H9 (cell line): ENCODE data around the gene SYTL1. TPM values are rescaled to one million over a fixed set of nuclear protein-coding genes. Genes with fewer than 3 reads are reported as not detected.

ENCODE experiments used
- DNase-seq: peaks from one replicate; pipeline ENCODE4 v3.0.0-alpha.2; 2017
- H2AFZ ChIP-seq: one replicate; pipeline ENCODE4 v1.6.1; 2013; ENCODE audit warnings: mild to moderate bottlenecking, low read length, control low read depth, moderate library complexity
- H2AK5ac ChIP-seq: 2 replicates; pipeline ENCODE4 v1.6.1; 2013; ENCODE audit warnings: low read length, control low read depth, mixed read lengths; ENCODE audit not compliant: insufficient read length
- H2BK120ac ChIP-seq: one replicate; pipeline ENCODE4 v1.6.1; 2013; ENCODE audit warnings: low read depth, mild to moderate bottlenecking, low read length, control low read depth, inconsistent platforms; ENCODE audit not compliant: poor library complexity, severe bottlenecking
- H2BK12ac ChIP-seq: 2 replicates; pipeline ENCODE4 v1.6.1; 2013; ENCODE audit warnings: low read length, control low read depth, mixed read lengths, low read depth; ENCODE audit not compliant: insufficient read length
- H2BK15ac ChIP-seq: 2 replicates; pipeline ENCODE4 v1.6.1; 2013; ENCODE audit warnings: low read depth, low read length, control low read depth
- H2BK20ac ChIP-seq: one replicate; pipeline ENCODE4 v1.6.1; 2013; ENCODE audit warnings: low read depth, mild to moderate bottlenecking, low read length, control low read depth, inconsistent platforms; ENCODE audit not compliant: poor library complexity, severe bottlenecking
- H2BK5ac ChIP-seq: 2 replicates; pipeline ENCODE4 v1.6.1; 2013; ENCODE audit warnings: low read length, control low read depth, mixed read lengths; ENCODE audit not compliant: insufficient read length
- H3K14ac ChIP-seq: 2 replicates; pipeline ENCODE4 v1.6.1; 2013; ENCODE audit warnings: low read length, control low read depth; ENCODE audit not compliant: insufficient read depth
- H3K18ac ChIP-seq: 2 replicates; pipeline ENCODE4 v1.6.1; 2013; ENCODE audit warnings: low read depth, mild to moderate bottlenecking, mixed read lengths, low read length, control low read depth; ENCODE audit not compliant: insufficient read length
- H3K23ac ChIP-seq: 2 replicates; pipeline ENCODE4 v1.6.1; 2013; ENCODE audit warnings: low read length, control low read depth, mixed read lengths, low read depth; ENCODE audit not compliant: insufficient read length
- H3K23me2 ChIP-seq: 2 replicates; pipeline ENCODE4 v1.6.1; 2013; ENCODE audit warnings: low read depth, mild to moderate bottlenecking, mixed read lengths, low read length, control low read depth; ENCODE audit not compliant: insufficient read length, poor library complexity, severe bottlenecking
- H3K27ac ChIP-seq: 2 replicates; pipeline ENCODE4 v1.5.1; 2013; ENCODE audit warnings: low read length, control low read depth, mixed read lengths, low read depth; ENCODE audit not compliant: insufficient read length
- H3K27me3 ChIP-seq: 2 replicates; pipeline ENCODE4 v1.6.1; 2013; ENCODE audit warnings: low read length, control low read depth, inconsistent platforms; ENCODE audit not compliant: insufficient read depth
- H3K4ac ChIP-seq: 2 replicates; pipeline ENCODE4 v1.6.1; 2013; ENCODE audit warnings: low read depth, mild to moderate bottlenecking, control low read depth, inconsistent platforms, low read length, moderate library complexity
- H3K4me1 ChIP-seq: 2 replicates; pipeline ENCODE4 v1.6.1; 2013; ENCODE audit warnings: low read length, control low read depth, inconsistent platforms; ENCODE audit not compliant: insufficient read depth
- H3K4me2 ChIP-seq: 2 replicates; pipeline ENCODE4 v1.6.1; 2013; ENCODE audit warnings: low read length, control low read depth, mixed read lengths; ENCODE audit not compliant: insufficient read length, insufficient read depth
- H3K56ac ChIP-seq: 2 replicates; pipeline ENCODE4 v1.6.1; 2013; ENCODE audit warnings: low read depth, mild to moderate bottlenecking, mixed read lengths, low read length, control low read depth; ENCODE audit not compliant: insufficient read length
- H3K79me1 ChIP-seq: 2 replicates; pipeline ENCODE4 v1.6.1; 2013; ENCODE audit warnings: low read depth, mild to moderate bottlenecking, moderate library complexity, low read length, control low read depth, inconsistent platforms; ENCODE audit not compliant: insufficient read depth, poor library complexity, severe bottlenecking
- H3K79me2 ChIP-seq: 2 replicates; pipeline ENCODE4 v1.6.1; 2013; ENCODE audit warnings: low read length, control low read depth, inconsistent platforms; ENCODE audit not compliant: insufficient read depth
- H3K9ac ChIP-seq: 2 replicates; pipeline ENCODE4 v1.6.1; 2013; ENCODE audit warnings: low read length, control low read depth, mixed read lengths; ENCODE audit not compliant: insufficient read length; ENCODE audit errors: extremely low read depth
- H3K9me3 ChIP-seq: one replicate; pipeline ENCODE4 v1.6.1; 2013; ENCODE audit warnings: low read depth, low read length, inconsistent platforms; ENCODE audit not compliant: control insufficient read depth
- H3T11ph ChIP-seq: one replicate; pipeline ENCODE4 v1.6.1; 2013; ENCODE audit warnings: mild to moderate bottlenecking, low read length, control low read depth, inconsistent platforms
- H4K20me1 ChIP-seq: one replicate; pipeline ENCODE4 v1.6.1; 2013; ENCODE audit not compliant: control insufficient read depth, insufficient read length, insufficient read depth
- H4K5ac ChIP-seq: 2 replicates; pipeline ENCODE4 v1.6.1; 2013; ENCODE audit warnings: low read depth, mild to moderate bottlenecking, mixed read lengths, low read length, control low read depth; ENCODE audit not compliant: insufficient read length
- H4K8ac ChIP-seq: replicated peaks from 2 replicates; pipeline ENCODE4 v1.6.1; 2013; ENCODE audit warnings: low read length, control low read depth, mixed read lengths, low read depth; ENCODE audit not compliant: insufficient read length
- H4K91ac ChIP-seq: 2 replicates; pipeline ENCODE4 v1.6.1; 2013; ENCODE audit warnings: low read depth, mild to moderate bottlenecking, moderate library complexity, mixed read lengths, low read length, control low read depth; ENCODE audit not compliant: insufficient read length
- H3K27ac Mint-ChIP-seq, 3 experiments: 2 replicates in 2 of 3; 3 replicates in 1 of 3; pipeline ENCODE4 v1.8.0; 2020 to 2021; ENCODE audit warnings: mixed read lengths in 3 of 3, mild to moderate bottlenecking in 1 of 3, moderate library complexity in 1 of 3
- H3K27me3 Mint-ChIP-seq: 2 replicates; pipeline ENCODE4 v1.8.0; 2021; ENCODE audit warnings: low read depth, mild to moderate bottlenecking, moderate library complexity, mixed read lengths
- H3K36me3 Mint-ChIP-seq, 3 experiments: 2 replicates in 2 of 3; 3 replicates in 1 of 3; pipeline ENCODE4 v1.8.0; 2020 to 2021; ENCODE audit warnings: low read depth in 3 of 3, mixed read lengths in 3 of 3; ENCODE audit not compliant: insufficient read depth in 1 of 3
- H3K4me1 Mint-ChIP-seq, 2 experiments: 2 replicates each; pipeline ENCODE4 v1.8.0; 2020; ENCODE audit warnings: mixed read lengths in 2 of 2
- H3K4me3 Mint-ChIP-seq, 2 experiments: 2 replicates in 1 of 2; 3 replicates in 1 of 2; pipeline ENCODE4 v1.8.0; 2020 to 2021; ENCODE audit warnings: mild to moderate bottlenecking in 2 of 2, mixed read lengths in 2 of 2, moderate library complexity in 1 of 2
- H3K9me3 Mint-ChIP-seq, 2 experiments: 2 replicates in 1 of 2; 3 replicates in 1 of 2; pipeline ENCODE4 v1.8.0; 2020; ENCODE audit warnings: mild to moderate bottlenecking in 2 of 2, mixed read lengths in 2 of 2, moderate library complexity in 1 of 2
- WGBS: extraction: QIAGEN DNeasy Blood & Tissue Kit; methylation state at CpG from one replicate; pipeline ENCODE4 v1.1.7; 2013; ENCODE audit warnings: missing lambda C conversion rate, low lambda C conversion rate, mixed read lengths; ENCODE audit not compliant: insufficient read length; ENCODE audit errors: extremely low coverage; 5-methylcytosine and 5-hydroxymethylcytosine counted together
- total RNA-seq: library from RNA; stranded (reverse); gene quantifications from 2 replicates; pipeline ENCODE4 v1.2.1, GENCODE V29; 2021
- TF ChIP-seq, protein P1 (sequence below): fragments of 200-600 bp; sonication (generic); conservative IDR thresholded peaks from 3 replicates; pipeline ENCODE4 v1.8.0; 2021; ENCODE audit warnings: antibody characterized with exemption, mild to moderate bottlenecking

SYTL1 gene
- total RNA-seq, 1 experiment from 2014 or later = 12.0 TPM

DNA sequence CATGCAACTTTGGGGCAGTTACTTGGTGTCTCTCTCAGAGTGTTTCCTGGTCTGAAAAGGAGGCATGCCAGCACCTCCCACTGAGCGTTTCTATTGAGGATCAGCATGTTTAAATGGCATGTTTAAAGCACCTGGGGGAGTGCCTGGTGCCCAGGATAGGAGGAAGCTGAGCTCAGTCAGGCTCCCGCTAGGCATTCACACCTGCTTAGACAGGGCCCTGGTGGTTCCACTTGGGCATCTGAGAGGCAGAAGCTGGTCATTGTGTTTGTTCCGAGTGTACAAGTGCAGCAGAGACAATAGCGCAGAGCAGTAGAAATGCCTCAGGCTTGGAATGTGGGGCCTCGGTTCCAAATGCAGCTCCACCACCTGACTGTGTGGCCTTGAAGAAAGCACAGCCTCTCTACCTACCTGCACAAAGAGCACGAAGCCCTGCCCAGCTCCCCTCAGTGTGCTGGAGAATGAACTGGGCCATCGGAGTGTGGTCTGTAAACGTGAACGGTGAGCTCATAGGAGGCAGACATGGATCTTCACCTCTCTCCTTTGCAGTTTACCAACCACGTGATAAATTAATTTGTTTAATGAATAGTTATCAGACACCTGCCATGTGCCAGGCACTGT lies 40.1 kb upstream of the SYTL1 start:
- Histone ChIP-seq H3K9me3 (no peaks in the 10 kb centered on the region), H2BK5ac (no peak overlapping the region), H2BK120ac (no peak overlapping the region), H2AK5ac (no peak overlapping the region), H3K79me1 (no peaks in the 10 kb centered on the region), H3K18ac (no peak overlapping the region), H3K4ac (no peak overlapping the region), H3K14ac (no peak overlapping the region; the same call in 1 of the 2 replicates), H2AFZ (no peak overlapping the region), H3K27me3 (no peaks in the 10 kb centered on the region), H4K5ac (no peak overlapping the region), H3K56ac (no peak overlapping the region), H2BK12ac (no peak overlapping the region), H2BK15ac (no peak overlapping the region), H2BK20ac (no peak overlapping the region), H4K91ac (no peak overlapping the region), H3K4me2 (no peak overlapping the region), H3K23me2 (no peaks in the 10 kb centered on the region), H3K23ac (no peak overlapping the region), H3K4me1 (peaks cover 11% of the 10 kb centered on the region; the same call in 1 of the 2 replicates), H3T11ph (no peak overlapping the region), H3K27ac (no peak overlapping the region), H3K79me2 (no peaks in the 10 kb centered on the region), H3K9ac (no peak overlapping the region), H4K20me1 (peaks cover 2% of the 10 kb centered on the region), H4K8ac (no peak overlapping the region)
- H3K4me1 Mint-ChIP-seq = peaks cover 33 to 43% of the 10 kb centered on the region in 2 experiments
- peak; percentile 57 for DNase-seq
- no peaks in the 10 kb centered on the region for H3K27me3 Mint-ChIP-seq
- peak overlapping the region in 1 of 2 experiments; percentile 10; a peak in 2 of 5 replicates for H3K4me3 Mint-ChIP-seq
- H3K9me3 Mint-ChIP-seq = no peaks in the 10 kb centered on the region
- TF ChIP-seq, protein P1, sequence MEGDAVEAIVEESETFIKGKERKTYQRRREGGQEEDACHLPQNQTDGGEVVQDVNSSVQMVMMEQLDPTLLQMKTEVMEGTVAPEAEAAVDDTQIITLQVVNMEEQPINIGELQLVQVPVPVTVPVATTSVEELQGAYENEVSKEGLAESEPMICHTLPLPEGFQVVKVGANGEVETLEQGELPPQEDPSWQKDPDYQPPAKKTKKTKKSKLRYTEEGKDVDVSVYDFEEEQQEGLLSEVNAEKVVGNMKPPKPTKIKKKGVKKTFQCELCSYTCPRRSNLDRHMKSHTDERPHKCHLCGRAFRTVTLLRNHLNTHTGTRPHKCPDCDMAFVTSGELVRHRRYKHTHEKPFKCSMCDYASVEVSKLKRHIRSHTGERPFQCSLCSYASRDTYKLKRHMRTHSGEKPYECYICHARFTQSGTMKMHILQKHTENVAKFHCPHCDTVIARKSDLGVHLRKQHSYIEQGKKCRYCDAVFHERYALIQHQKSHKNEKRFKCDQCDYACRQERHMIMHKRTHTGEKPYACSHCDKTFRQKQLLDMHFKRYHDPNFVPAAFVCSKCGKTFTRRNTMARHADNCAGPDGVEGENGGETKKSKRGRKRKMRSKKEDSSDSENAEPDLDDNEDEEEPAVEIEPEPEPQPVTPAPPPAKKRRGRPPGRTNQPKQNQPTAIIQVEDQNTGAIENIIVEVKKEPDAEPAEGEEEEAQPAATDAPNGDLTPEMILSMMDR = no peak
- H3K36me3 Mint-ChIP-seq = peaks cover 0 to 12% (median 4%) of the 10 kb centered on the region in 3 experiments; a peak in 4 of 7 replicates
- H3K27ac Mint-ChIP-seq = peak overlapping the region in 2 of 3 experiments; percentile 23 to 51; a peak in 4 of 7 replicates
- WGBS = no CpG with 5 or more reads among the region's 10 CpGs
